Upper lobe of right lung (tissue), 1 donor: ENCODE measurements around the gene OSBP2. TPM values are rescaled to one million over a fixed set of nuclear protein-coding genes. Genes with fewer than 3 reads are reported as not detected.

Source experiments
- ATAC-seq: fragments of 200-7000 bp; cut with Tn5 transposase; one replicate; pipeline ENCODE4 v1.9.1; 2020; ENCODE audit warnings: mild to moderate bottlenecking, moderate library complexity
- DNase-seq: peaks from one replicate; pipeline ENCODE4 v3.0.0-alpha.2; 2020
- H3K27ac ChIP-seq: fragments of 200-600 bp; one replicate; pipeline ENCODE4 v1.8.0; 2022
- H3K27me3 ChIP-seq: fragments of 200-600 bp; one replicate; pipeline ENCODE4 v1.8.0; 2022; ENCODE audit warnings: mild to moderate bottlenecking
- H3K36me3 ChIP-seq: fragments of 200-600 bp; one replicate; pipeline ENCODE4 v1.8.0; 2022
- H3K4me1 ChIP-seq: fragments of 200-600 bp; one replicate; pipeline ENCODE4 v1.8.0; 2022
- H3K4me3 ChIP-seq: fragments of 200-600 bp; one replicate; pipeline ENCODE4 v1.8.0; 2022; ENCODE audit warnings: mild to moderate bottlenecking
- H3K9me3 ChIP-seq: fragments of 200-600 bp; one replicate; pipeline ENCODE4 v1.8.0; 2022
- intact Hi-C: fragments of 100-400 bp; cut with DNase I; formaldehyde crosslinking; loops from one replicate; pipeline ENCODE4 v1.11.0; 2022
- total RNA-seq: library from RNA; stranded (reverse); fragmentation: NEBNext Ultra II Directional; extraction: Animal tissue kit (Norgen Biotek cat#: 25700); gene quantifications from one replicate; pipeline ENCODE4 v1.2.1, GENCODE V29; 2021
- TF ChIP-seq, protein P1 (sequence below): fragments of 200-600 bp; IDR thresholded peaks from one replicate; pipeline ENCODE4 v1.8.0; 2022; ENCODE audit warnings: antibody characterized with exemption
- donor health status: DM: no; HTN: yes; CAD: no; lungs with severe emphysema.

Gene OSBP2
- total RNA-seq, 1 donor from 2014 or later: 6.0 TPM

DNA sequence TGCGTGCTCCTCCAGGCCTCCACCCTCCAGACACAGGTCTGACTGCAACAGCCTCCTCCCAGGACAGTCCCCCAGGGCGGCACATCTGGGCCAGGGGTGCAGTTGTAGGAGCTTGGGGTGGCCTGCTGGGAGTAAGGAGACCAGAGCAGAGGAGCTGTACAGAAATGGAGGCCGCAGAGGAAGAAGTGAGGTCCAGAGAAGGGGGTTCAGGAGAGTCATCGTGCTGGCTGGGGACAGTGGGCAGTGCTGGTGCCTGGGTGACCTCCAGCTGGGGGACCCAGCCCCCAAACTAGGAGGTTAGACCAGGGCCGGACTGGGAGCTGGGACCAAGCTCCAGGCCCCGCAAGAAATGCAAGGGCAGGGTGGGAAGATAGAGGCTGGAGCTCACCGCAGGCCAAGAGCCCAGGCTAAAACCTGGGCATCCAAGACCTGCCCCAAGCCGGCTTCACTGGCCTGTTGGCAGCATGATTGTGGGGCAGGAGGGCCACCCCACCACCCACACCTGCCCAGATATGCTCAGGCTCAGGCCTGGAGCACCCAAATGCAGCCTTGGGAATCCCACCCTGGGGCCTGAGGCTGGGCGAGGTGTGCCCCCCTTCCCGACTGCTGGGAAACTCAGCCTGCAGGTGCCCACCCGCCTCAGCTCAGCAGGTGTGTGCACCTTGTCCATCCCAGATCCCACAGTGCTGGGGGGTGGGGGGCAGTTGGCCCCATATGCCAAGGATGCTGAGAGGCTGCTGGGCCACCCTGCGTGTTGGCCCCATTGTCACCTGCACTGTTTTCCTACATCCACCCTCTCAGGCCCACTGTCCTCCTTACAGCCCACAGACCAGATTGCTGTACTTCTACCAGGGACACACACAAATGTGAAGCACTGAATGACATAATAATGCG, 177.0 kb downstream of the OSBP2 start:
- ATAC-seq: no peak
- H3K9me3 ChIP-seq: no peaks in the 10 kb centered on the region
- intact Hi-C loops: no loop called here
- no peak overlapping the region for H3K4me3 ChIP-seq
- no peak overlapping the region for H3K27ac ChIP-seq
- H3K36me3 ChIP-seq: no peaks in the 10 kb centered on the region
- no peaks in the 10 kb centered on the region for H3K27me3 ChIP-seq
- TF ChIP-seq, protein P1, sequence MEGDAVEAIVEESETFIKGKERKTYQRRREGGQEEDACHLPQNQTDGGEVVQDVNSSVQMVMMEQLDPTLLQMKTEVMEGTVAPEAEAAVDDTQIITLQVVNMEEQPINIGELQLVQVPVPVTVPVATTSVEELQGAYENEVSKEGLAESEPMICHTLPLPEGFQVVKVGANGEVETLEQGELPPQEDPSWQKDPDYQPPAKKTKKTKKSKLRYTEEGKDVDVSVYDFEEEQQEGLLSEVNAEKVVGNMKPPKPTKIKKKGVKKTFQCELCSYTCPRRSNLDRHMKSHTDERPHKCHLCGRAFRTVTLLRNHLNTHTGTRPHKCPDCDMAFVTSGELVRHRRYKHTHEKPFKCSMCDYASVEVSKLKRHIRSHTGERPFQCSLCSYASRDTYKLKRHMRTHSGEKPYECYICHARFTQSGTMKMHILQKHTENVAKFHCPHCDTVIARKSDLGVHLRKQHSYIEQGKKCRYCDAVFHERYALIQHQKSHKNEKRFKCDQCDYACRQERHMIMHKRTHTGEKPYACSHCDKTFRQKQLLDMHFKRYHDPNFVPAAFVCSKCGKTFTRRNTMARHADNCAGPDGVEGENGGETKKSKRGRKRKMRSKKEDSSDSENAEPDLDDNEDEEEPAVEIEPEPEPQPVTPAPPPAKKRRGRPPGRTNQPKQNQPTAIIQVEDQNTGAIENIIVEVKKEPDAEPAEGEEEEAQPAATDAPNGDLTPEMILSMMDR: no peak
- peak; percentile 58 for DNase-seq
- no peaks in the 10 kb centered on the region for H3K4me1 ChIP-seq

DNA sequence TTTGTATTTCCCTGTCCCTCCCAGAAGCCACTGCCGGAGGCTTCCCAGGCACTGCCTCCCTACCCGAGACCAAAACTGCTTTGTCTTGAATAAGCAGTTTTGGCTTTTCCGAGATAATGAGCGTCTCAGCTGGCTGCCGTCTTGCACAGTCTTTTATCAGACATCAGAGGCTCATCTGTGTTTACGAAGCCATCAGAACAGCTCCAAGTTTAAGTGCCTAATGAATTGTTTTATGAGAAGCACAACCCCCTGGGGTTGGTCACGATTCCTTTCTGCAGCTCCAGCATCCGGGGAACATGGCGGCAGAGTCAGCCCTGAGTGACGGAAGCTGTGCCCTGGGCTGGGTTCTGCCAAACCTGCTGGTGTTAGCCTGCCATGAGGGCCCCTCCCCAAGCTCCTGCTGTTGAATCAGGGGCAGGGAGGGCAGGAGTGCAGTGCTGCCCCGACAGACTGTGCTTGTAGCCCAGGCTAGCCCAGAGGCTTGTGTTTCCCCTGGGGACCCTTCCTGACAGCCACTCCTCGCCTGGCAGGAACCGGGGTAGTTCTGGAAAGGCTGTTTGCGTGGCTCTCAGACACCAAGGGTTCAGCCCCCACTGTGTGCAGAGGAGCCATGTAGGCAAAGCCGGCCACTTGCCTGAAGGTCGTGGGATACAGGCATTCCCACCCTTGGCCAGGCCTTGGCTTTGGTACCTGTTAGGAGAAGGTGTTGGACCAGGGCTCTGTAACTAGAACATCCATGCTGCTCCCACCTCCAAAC, 177.8 kb downstream of the OSBP2 start:
- no peak overlapping the region for H3K27ac ChIP-seq
- peak; percentile 58 for DNase-seq
- no peaks in the 10 kb centered on the region for H3K36me3 ChIP-seq
- intact Hi-C loops: no loop called here
- no peaks in the 10 kb centered on the region for H3K9me3 ChIP-seq
- TF ChIP-seq, protein P1: no peak
- no peaks in the 10 kb centered on the region for H3K27me3 ChIP-seq
- no peak for ATAC-seq
- H3K4me1 ChIP-seq: no peaks in the 10 kb centered on the region
- no peak overlapping the region for H3K4me3 ChIP-seq

DNA sequence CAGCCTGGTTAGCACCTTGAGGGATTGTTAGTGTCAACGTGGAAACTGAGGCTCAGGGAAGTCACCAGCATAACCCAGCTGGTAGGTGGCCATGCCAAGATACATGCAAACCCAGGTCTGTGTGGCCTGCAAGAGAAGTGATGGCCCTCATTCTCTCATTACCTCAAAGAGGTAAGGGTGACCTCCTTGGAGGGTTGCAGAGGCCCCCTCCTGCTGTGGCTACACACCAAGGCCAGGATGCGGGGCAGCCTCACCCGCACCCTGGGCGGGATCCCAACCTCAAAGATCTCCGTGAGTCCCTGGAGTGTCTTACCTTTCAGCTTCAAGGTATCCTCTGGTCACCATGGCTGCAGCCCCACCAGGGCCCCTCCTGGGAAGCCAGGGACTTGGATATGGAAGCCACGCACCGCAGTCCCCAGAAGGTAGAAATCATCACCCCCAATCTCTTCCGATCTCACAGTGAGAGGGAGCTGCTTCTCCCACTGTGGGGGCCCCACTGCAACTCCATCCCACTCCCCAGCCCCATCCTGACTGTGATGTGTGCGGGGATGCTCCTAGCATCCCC, 178.5 kb downstream of the OSBP2 start:
- Histone ChIP-seq H3K27me3 (no peaks in the 10 kb centered on the region), H3K27ac (no peak overlapping the region), H3K36me3 (no peaks in the 10 kb centered on the region), H3K9me3 (no peaks in the 10 kb centered on the region), H3K4me3 (no peak overlapping the region), H3K4me1 (no peaks in the 10 kb centered on the region)
- ATAC-seq (no peak), DNase-seq (peak; percentile 49)
- intact Hi-C loops: no loop called here
- TF ChIP-seq, protein P1: no peak

DNA sequence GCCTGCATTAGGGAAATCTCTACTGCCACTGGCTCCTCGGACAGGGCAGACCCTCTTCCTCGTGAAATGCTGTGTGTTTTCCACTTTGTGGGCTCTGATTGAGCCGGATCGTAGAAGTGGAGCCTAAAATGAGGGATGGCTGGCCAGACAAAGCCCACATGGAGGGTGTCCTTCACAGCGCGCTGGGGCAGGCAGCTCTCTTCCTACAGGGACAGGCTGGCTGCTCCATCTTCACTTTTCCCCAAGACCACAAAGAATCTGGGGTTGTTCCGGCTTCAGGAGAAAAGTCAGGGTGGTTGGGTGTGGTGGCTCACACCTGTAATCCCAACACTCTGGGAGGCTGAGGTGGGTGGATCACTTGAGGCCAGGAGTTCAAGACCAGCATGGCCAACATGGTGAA, 179.0 kb downstream of the OSBP2 start:
- DNase-seq (no peak), ATAC-seq (no peak)
- Histone ChIP-seq H3K27ac (no peak overlapping the region), H3K4me1 (no peaks in the 10 kb centered on the region), H3K36me3 (no peaks in the 10 kb centered on the region), H3K27me3 (no peaks in the 10 kb centered on the region), H3K9me3 (no peaks in the 10 kb centered on the region), H3K4me3 (no peak overlapping the region)
- intact Hi-C loops: no loop called here
- TF ChIP-seq, protein P1: no peak

DNA sequence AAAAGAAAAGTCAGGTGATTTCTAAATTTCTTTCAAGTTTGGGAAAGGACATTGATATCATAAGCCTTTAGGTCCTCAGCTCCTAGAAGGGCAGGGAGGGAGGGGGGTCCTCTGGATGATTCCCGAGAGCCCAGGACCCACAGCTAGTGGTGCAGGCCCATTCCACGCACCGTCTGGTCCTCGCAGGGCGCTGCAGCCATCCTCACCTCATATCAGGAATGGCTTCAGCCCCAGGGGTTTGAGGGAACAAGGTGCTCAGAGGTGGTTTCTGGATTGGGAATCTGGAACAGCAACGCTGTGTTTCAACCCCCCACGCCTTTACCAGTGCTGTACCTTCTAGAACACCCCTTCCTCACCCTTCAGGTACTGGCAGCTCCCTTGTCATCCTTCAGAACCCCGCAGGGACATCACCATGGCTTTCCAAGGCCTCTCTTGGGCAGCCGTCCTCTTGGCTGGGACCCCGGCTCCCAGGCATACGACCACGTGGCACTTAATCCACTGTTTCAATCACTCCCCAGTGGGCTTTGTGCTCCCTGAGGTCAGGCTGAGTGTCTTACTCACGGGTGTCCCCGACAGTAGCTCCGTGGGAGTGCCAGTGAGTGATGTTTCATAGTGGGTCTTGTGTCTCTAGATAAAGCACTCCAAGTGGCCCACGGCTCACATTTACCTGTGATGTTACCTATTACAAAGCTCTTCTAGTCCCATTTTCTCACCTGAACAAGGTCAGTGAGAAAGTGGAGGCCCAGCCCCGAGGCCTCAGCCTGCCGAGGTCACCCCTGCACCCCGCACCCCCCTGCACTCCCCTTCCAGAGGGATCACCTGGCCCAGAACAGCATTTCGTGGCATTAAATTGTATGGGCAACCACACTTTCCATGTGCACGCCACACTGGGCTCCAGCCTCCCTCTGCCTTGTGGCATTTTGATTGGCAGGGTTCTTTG, 180.0 kb downstream of the OSBP2 start:
- TF ChIP-seq, protein P1: no peak
- H3K27me3 ChIP-seq: no peaks in the 10 kb centered on the region
- no peak overlapping the region for H3K4me3 ChIP-seq
- H3K36me3 ChIP-seq: no peaks in the 10 kb centered on the region
- DNase-seq: peak; percentile 27
- no peak overlapping the region for H3K27ac ChIP-seq
- ATAC-seq: no peak
- H3K9me3 ChIP-seq: no peaks in the 10 kb centered on the region
- H3K4me1 ChIP-seq: no peaks in the 10 kb centered on the region
- intact Hi-C loops: no loop called here
